K562 (cell line): ENCODE results near the gene BRD3. TPM values are rescaled to one million over a fixed set of nuclear protein-coding genes. Genes with fewer than 3 reads are reported as not detected.

Experiments used
- CBX5 ChIP-seq: IDR thresholded peaks from 2 replicates; pipeline ENCODE4 v1.6.1; 2014; ENCODE audit warnings: low read depth, borderline replicate concordance
- CREB3 ChIP-seq: fragments of 450-650 bp; conservative IDR thresholded peaks from 2 replicates; pipeline ENCODE4 v1.6.1; 2016; ENCODE audit warnings: missing genetic modification characterization, low read depth, mild to moderate bottlenecking, missing compliant biosample characterization, moderate library complexity
- DDX20 ChIP-seq: fragments of 450-650 bp; IDR thresholded peaks from 2 replicates; pipeline ENCODE4 v1.6.1; 2016; ENCODE audit warnings: missing genetic modification characterization, low read depth, mild to moderate bottlenecking, missing compliant biosample characterization, moderate library complexity
- KLF10 ChIP-seq: fragments of 250-450 bp; sonication (Bioruptor Pico); IDR thresholded peaks from 2 replicates; pipeline ENCODE4 v1.6.1; 2021; ENCODE audit warnings: matching md5 sums
- MNT ChIP-seq, 2 experiments: fragments of 450-650 bp; conservative IDR thresholded peaks; 2 replicates each; pipeline ENCODE4 v1.6.1; 2017; ENCODE audit warnings: mild to moderate bottlenecking in 2 of 2, moderate library complexity in 2 of 2
- REST ChIP-seq, 2 experiments: fragments of 450-650 bp; formaldehyde crosslinking in 1 of 2; IDR thresholded peaks; 2 replicates each; pipeline versions ENCODE4 v1.4.0 to v1.6.1; 2014 to 2020; ENCODE audit warnings: mild to moderate bottlenecking in 2 of 2, borderline replicate concordance in 1 of 2, low read depth in 1 of 2
- SMARCB1 ChIP-seq: IDR thresholded peaks from 2 replicates; pipeline ENCODE4 v1.6.1; 2011; ENCODE audit warnings: improper control_type of control experiment, low read depth; ENCODE audit not compliant: insufficient read length
- TFAM ChIP-seq: fragments of 250-450 bp; sonication (Bioruptor Pico); conservative IDR thresholded peaks from 2 replicates; pipeline ENCODE4 v1.5.0; 2021; ENCODE audit warnings: mild to moderate bottlenecking, moderate library complexity
- THRB ChIP-seq: fragments of 450-650 bp; formaldehyde crosslinking; conservative IDR thresholded peaks from 2 replicates; pipeline ENCODE4 v1.4.0; 2022; ENCODE audit warnings: mild to moderate bottlenecking, missing genetic modification characterization
- ZNF311 ChIP-seq: fragments of 250-450 bp; sonication (Bioruptor Pico); IDR thresholded peaks from 2 replicates; pipeline ENCODE4 v1.4.0; 2020; ENCODE audit warnings: mild to moderate bottlenecking, moderate library complexity
- ZNF354B ChIP-seq: fragments of 250-450 bp; sonication (Bioruptor Pico); IDR thresholded peaks from 2 replicates; pipeline ENCODE4 v1.4.0; 2020
- ZNF384 ChIP-seq: IDR thresholded peaks from 2 replicates; pipeline ENCODE4 v1.6.1; 2012; ENCODE audit warnings: low read depth, low read length, improper control_type of control experiment
- ZNF444 ChIP-seq: fragments of 250-450 bp; sonication (Bioruptor Pico); IDR thresholded peaks from 2 replicates; pipeline ENCODE4 v1.4.0; 2020; ENCODE audit warnings: mild to moderate bottlenecking, moderate library complexity
- polyA plus RNA-seq, 8 experiments: library from polyadenylated mRNA; depleted of rRNA in 4 of 8; stranded (reverse) in 5 of 8; unstranded in 3 of 8; fragments of >200 nt; fragmentation: Nextera tagmentation in 2 of 8; fragmentation: Illumina TruSeq in 1 of 8; extraction: Ambion mirVana in 2 of 8; extraction: Trizol in 1 of 8; gene quantifications; 2 replicates each; pipeline versions ENCODE4 v1.2.1 to v1.2.3, GENCODE V29; 2011 to 2014; ENCODE audit warnings: inconsistent platforms in 1 of 8, missing spikeins in 1 of 8
- total RNA-seq, 7 experiments: library from RNA; depleted of rRNA in 6 of 7; stranded (reverse); fragments of >200 nt in 6 of 7; fragmentation: Illumina TruSeq in 2 of 7; extraction: Trizol in 2 of 7; gene quantifications; 2 replicates each; pipeline versions ENCODE4 v1.2.1 to v1.2.3, GENCODE V29; 2011 to 2021; ENCODE audit warnings: low replicate concordance in 1 of 7

The BRD3 gene
- total and polyA plus RNA-seq, 9 of the 15 experiments (the other 6 are each of a cell fraction or from before 2014, with no cell fraction given), result 0.82 to 37.1 (median 4.2) TPM

GRCh38 chr9:134067904-134068743 is at the start of gene BRD3 (continued):
- peak in 1 of 2 experiments; percentile 67; a peak in 1 of 4 replicates for TF ChIP-seq MNT (conservative IDR thresholded peaks at IDR 0.05)
- TF ChIP-seq KLF10, result no peak
- TF ChIP-seq CREB3 (tag), result no peak
- no peak for TF ChIP-seq THRB (CRISPR knock-in tag)
- TF ChIP-seq ZNF384, result no peak
- no peak for TF ChIP-seq TFAM (CRISPR knock-in tag)
- TF ChIP-seq SMARCB1, result no peak
- TF ChIP-seq ZNF354B (CRISPR knock-in tag), result no peak
- no peak for TF ChIP-seq CBX5
- TF ChIP-seq DDX20 (tag), result no peak
- no peak for TF ChIP-seq ZNF444
- TF ChIP-seq REST (IDR thresholded peaks at IDR 0.05; ENCODE audit: borderline replicate concordance), result no peak
- TF ChIP-seq REST (CRISPR knock-in tag; IDR thresholded peaks at IDR 0.05; ENCODE audit: low read depth), result no peak
- no peak for TF ChIP-seq ZNF311 (CRISPR knock-in tag)
